ENCODE measurements around the gene NBPF14. TPM values are rescaled to one million over a fixed set of nuclear protein-coding genes. Genes with fewer than 3 reads are reported as not detected.
A peak's percentile ranks its signal among the peaks of the same experiment; 100 is the strongest.
"Not testable (repeated sequence)": the region's sequence is repeated elsewhere in the genome, so short reads cannot be mapped to it uniquely, and the experiment has no call there.

Gene NBPF14
- 10 to 100 TPM; 13.0 to 21.8 (median 18.7) TPM for polyA plus RNA-seq (ENCODE audit: insufficient read depth in 1 of 5, insufficient read length in 5 of 5, low replicate concordance in 1 of 5)
- long read RNA-seq, donor 1, partial matches to known transcripts = 0 of 9 reads
- long read RNA-seq, donor 1, other reads (novel, unspliced or antisense) = 9 of 9 reads
- long read RNA-seq, donor 2, partial matches to known transcripts = 0 of 10 reads
- long read RNA-seq, donor 2, other reads (novel, unspliced or antisense) = 9 of 10 reads
- long read RNA-seq, donor 3, partial matches to known transcripts = 0 of 7 reads
- long read RNA-seq, donor 3, other reads (novel, unspliced or antisense) = 7 of 7 reads
- long read RNA-seq, donor 4 = 0 reads
- long read RNA-seq, donor 5 = 0 reads
- long read RNA-seq, donor 6 = 0 reads
- long read RNA-seq, donor 7 = 0 reads
- long read RNA-seq, donor 8 = 0 reads

GRCh38 chr1:148595911-148596310 is at the start of gene NBPF14:
TSS of gene NBPF14 (minus strand) at chr1:148596011. CDS start at chr1:148595717, 294 bp downstream.
- DNase-seq = not testable (repeated sequence)

- not testable (repeated sequence) for DNase-seq
These were observed 29.6 kb upstream of the NBPF14 start for GRCh38 chr1:148625451-148625850.

GRCh38 chr1:148618216-148618615 is 22.4 kb upstream of the NBPF14 start:
- not testable (repeated sequence) for DNase-seq

GRCh38 chr1:148605266-148605665 is 9.5 kb upstream of the NBPF14 start:
- not testable (repeated sequence) for DNase-seq

- DNase-seq = not testable (repeated sequence)
These were observed 451 bp downstream of the NBPF14 start for GRCh38 chr1:148595360-148595759.

GRCh38 chr1:148591098-148591497 is 4.7 kb downstream of the NBPF14 start:
- not testable (repeated sequence) for DNase-seq

- DNase-seq = not testable (repeated sequence)
These were observed 63.7 kb downstream of the NBPF14 start for GRCh38 chr1:148532158-148532557.

- DNase-seq = peak in 1 of 2 donors; percentile 1
These were observed 66.7 kb downstream of the NBPF14 start for GRCh38 chr1:148529101-148529567.

- DNase-seq = not testable (repeated sequence)
These were observed 67.2 kb downstream of the NBPF14 start for GRCh38 chr1:148528591-148528990.

GRCh38 chr1:148526587-148526986 is 69.2 kb downstream of the NBPF14 start:
- not testable (repeated sequence) for DNase-seq

- DNase-seq = not testable (repeated sequence)
These were observed 72.3 kb downstream of the NBPF14 start for GRCh38 chr1:148523205-148524144.

- peak; percentile 88 to 93 for DNase-seq
These were observed 73.1 kb downstream of the NBPF14 start for GRCh38 chr1:148522561-148523204.

- DNase-seq = peak; percentile 81 to 85
These were observed 73.7 kb downstream of the NBPF14 start for GRCh38 chr1:148522072-148522471.

- DNase-seq = not testable (repeated sequence)
These were observed 81.5 kb downstream of the NBPF14 start for GRCh38 chr1:148514310-148514709.

GRCh38 chr1:148512571-148513184 is 83.1 kb downstream of the NBPF14 start:
- DNase-seq = not testable (repeated sequence)

GRCh38 chr1:148493933-148494332 is 101.9 kb downstream of the NBPF14 start:
- not testable (repeated sequence) for DNase-seq

- not testable (repeated sequence) for DNase-seq
These were observed 112.8 kb downstream of the NBPF14 start, which contains the start of gene PPIAL4G for GRCh38 chr1:148483029-148483428. TSS of gene PPIAL4G (minus strand) at chr1:148483302. CDS start at chr1:148483252, 50 bp downstream.

Measured in right lung (tissue), 10 donors.